Activated CD4-positive, alpha-beta T cell treated with anti-CD3 and anti-CD28 coated beads, Interleukin-10, Interleukin-2, amounts not matched to agents 100 ng/mL and 50 ng/mL, durations not matched to agents 16 hours and 8 hours (primary cell): ENCODE data around the gene KRTAP4-6.
"Not testable (repeated sequence)": the region's sequence is repeated elsewhere in the genome, so short reads cannot be mapped to it uniquely, and the experiment has no call there.

Experiments used
- DNase-seq: peaks from one replicate; pipeline ENCODE4 v3.0.0-alpha.2; 2020

KRTAP4-6 gene

GRCh38 chr17:41145261-41145660, 4.9 kb upstream of the KRTAP4-6 start:
- no peak for DNase-seq

GRCh38 chr17:41144846-41145245, 4.5 kb upstream of the KRTAP4-6 start:
- DNase-seq, result no peak

GRCh38 chr17:41141361-41141760, 1.0 kb upstream of the KRTAP4-6 start:
- DNase-seq, result no peak

GRCh38 chr17:41139865-41140264, 479 bp downstream of the KRTAP4-6 start:
- not testable (repeated sequence) for DNase-seq

- no peak for DNase-seq
Measured at GRCh38 chr17:41133880-41134735, 6.2 kb downstream of the KRTAP4-6 start.

- DNase-seq, result no peak
Measured at GRCh38 chr17:41131979-41132378, 8.4 kb downstream of the KRTAP4-6 start.

- DNase-seq, result no peak
Measured at GRCh38 chr17:41127371-41127770, 13.0 kb downstream of the KRTAP4-6 start.

GRCh38 chr17:41126412-41126811, 13.9 kb downstream of the KRTAP4-6 start:
- DNase-seq, result no peak

- DNase-seq, result no peak
Measured at GRCh38 chr17:41125064-41125463, 15.3 kb downstream of the KRTAP4-6 start.

GRCh38 chr17:41123991-41124371, 16.4 kb downstream of the KRTAP4-6 start, which contains the start of gene KRTAP4-12:
KRTAP4-12 (minus strand) TSS chr17:41124182; CDS start chr17:41124122, 60 bp downstream.
- DNase-seq, result not testable (repeated sequence)

GRCh38 chr17:41123292-41123990, 16.9 kb downstream of the KRTAP4-6 start:
- DNase-seq, result not testable (repeated sequence)

- no peak for DNase-seq
Measured at GRCh38 chr17:41121742-41122141, 18.6 kb downstream of the KRTAP4-6 start.

- DNase-seq, result not testable (repeated sequence)
Measured at GRCh38 chr17:41119696-41120690, 20.4 kb downstream of the KRTAP4-6 start.

- DNase-seq, result no peak
Measured at GRCh38 chr17:41118721-41119120, 21.6 kb downstream of the KRTAP4-6 start.

GRCh38 chr17:41117846-41118386, 22.4 kb downstream of the KRTAP4-6 start, which contains the start of gene KRTAP4-11:
KRTAP4-11 (minus strand) TSS chr17:41118373; CDS start chr17:41118315, 58 bp downstream.
- not testable (repeated sequence) for DNase-seq

- no peak for DNase-seq
Measured at GRCh38 chr17:41116297-41116696, 24.0 kb downstream of the KRTAP4-6 start.

GRCh38 chr17:41111151-41111885, 29.0 kb downstream of the KRTAP4-6 start:
- no peak for DNase-seq

GRCh38 chr17:41108728-41109386, 31.5 kb downstream of the KRTAP4-6 start:
- DNase-seq, result not testable (repeated sequence)

GRCh38 chr17:41107941-41108450, 32.3 kb downstream of the KRTAP4-6 start:
- DNase-seq, result no peak

GRCh38 chr17:41105347-41105746, 35.0 kb downstream of the KRTAP4-6 start, which contains the start of gene KRTAP4-9:
KRTAP4-9 (plus strand) TSS chr17:41105389; CDS start chr17:41105389, 0 bp downstream.
- not testable (repeated sequence) for DNase-seq
